ENCODE results near the gene YRDC. TPM values are rescaled to one million over a fixed set of nuclear protein-coding genes. Genes with fewer than 3 reads are reported as not detected.

Gene YRDC
- total and polyA plus RNA-seq, 2 experiments from 2014 or later = 12.5 to 22.4 TPM

DNA sequence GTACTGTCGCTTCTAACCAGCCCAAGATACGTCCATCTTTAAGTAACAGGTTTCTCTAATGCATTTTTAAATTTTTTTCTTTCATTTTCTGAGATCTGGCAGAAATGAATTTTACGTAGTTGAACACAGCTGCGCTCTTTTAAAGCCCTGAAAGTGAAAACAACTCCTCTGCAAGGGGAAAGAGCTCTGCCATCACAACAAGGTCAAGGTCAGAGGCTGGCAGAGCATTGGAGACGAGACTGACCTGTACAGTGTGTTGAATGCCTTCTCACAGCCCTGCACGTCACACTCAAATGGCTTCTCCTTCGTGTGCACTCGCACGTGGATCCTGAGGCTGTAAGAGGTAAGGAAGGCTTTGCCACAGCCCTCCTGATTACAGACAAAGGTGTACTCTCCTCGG, 31.7 kb upstream of the YRDC start:
- no peaks in the 10 kb centered on the region for H3K27me3 ChIP-seq (replicated peaks; ENCODE audit: insufficient read depth)
- no peak overlapping the region for H3K4me2 ChIP-seq (ENCODE audit: unreplicated experiment)
- H2AFZ ChIP-seq = no peak overlapping the region
- no peak for DNase-seq
- H3K9ac ChIP-seq = no peak overlapping the region
- peaks cover 75% of the 10 kb centered on the region for H3K79me2 ChIP-seq (ENCODE audit: insufficient read depth)
- WGBS, 2 experiments (ENCODE audit: low coverage in 1 of 2, low lambda C conversion rate in 2 of 2, missing lambda C conversion rate in 2 of 2) = 91 to 92% methylated on average over 10 of the region's 10 CpGs
- no peak overlapping the region for H3K27ac ChIP-seq
- no peak for TF ChIP-seq EZH2phosphoT487 (IDR thresholded peaks at IDR 0.05; ENCODE audit: insufficient read depth, low read depth)
- no peak for TF ChIP-seq EZH2 (IDR thresholded peaks at IDR 0.05; ENCODE audit: insufficient read depth, poor library complexity, severe bottlenecking)
- no peaks in the 10 kb centered on the region for H3K9me2 ChIP-seq (ENCODE audit: insufficient read depth)
- H3F3A ChIP-seq (ENCODE audit: insufficient read depth) = no peaks in the 10 kb centered on the region
- no peaks in the 10 kb centered on the region for H3K4me1 ChIP-seq (ENCODE audit: insufficient read depth)
- H4K20me1 ChIP-seq (ENCODE audit: insufficient read depth) = no peaks in the 10 kb centered on the region
- peaks cover 47% of the 10 kb centered on the region for H3K36me3 ChIP-seq (ENCODE audit: low read depth)
- H3K9me3 ChIP-seq (ENCODE audit: low read depth) = no peaks in the 10 kb centered on the region
- no peak overlapping the region for H3K4me3 ChIP-seq
- in situ Hi-C loops (cut with MboI) = no loop called here

DNA sequence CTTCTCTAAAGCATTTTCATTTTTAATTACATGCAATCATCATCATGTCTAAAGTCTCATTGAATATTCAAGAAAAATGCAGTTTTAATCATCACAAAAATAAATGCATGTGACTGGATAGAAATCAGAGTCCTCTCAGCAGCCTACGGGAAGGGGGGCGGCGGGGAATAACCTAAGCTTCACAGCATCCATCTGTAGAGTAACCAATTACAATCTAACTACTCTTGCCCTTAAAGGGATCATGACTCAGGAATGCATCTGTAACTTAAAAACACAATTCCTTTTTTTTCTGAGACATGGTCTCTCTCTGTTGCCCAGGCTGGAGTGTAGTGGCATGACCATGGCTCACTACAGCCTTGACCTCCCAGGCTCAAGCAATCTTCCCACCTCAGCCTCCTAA, 28.8 kb upstream of the YRDC start:
- Histone ChIP-seq H4K20me1 (ENCODE audit: insufficient read depth) (no peaks in the 10 kb centered on the region), H3K4me2 (ENCODE audit: unreplicated experiment) (no peak overlapping the region), H3K27ac (no peak overlapping the region), H3K36me3 (ENCODE audit: low read depth) (peaks cover 60% of the 10 kb centered on the region), H3F3A (ENCODE audit: insufficient read depth) (no peaks in the 10 kb centered on the region), H3K79me2 (ENCODE audit: insufficient read depth) (peaks cover 47% of the 10 kb centered on the region), H3K9ac (no peak overlapping the region), H3K4me1 (ENCODE audit: insufficient read depth) (no peaks in the 10 kb centered on the region), H2AFZ (no peak overlapping the region), H3K27me3 (replicated peaks; ENCODE audit: insufficient read depth) (no peaks in the 10 kb centered on the region), H3K9me3 (ENCODE audit: low read depth) (no peaks in the 10 kb centered on the region), H3K9me2 (ENCODE audit: insufficient read depth) (no peaks in the 10 kb centered on the region), H3K4me3 (no peak overlapping the region)
- 63 to 65% methylated on average over 3 of the region's 3 CpGs for WGBS, 2 experiments (ENCODE audit: low coverage in 1 of 2, low lambda C conversion rate in 2 of 2, missing lambda C conversion rate in 2 of 2)
- TF ChIP-seq EZH2phosphoT487 (IDR thresholded peaks at IDR 0.05; ENCODE audit: insufficient read depth, low read depth) (no peak), EZH2 (IDR thresholded peaks at IDR 0.05; ENCODE audit: insufficient read depth, poor library complexity, severe bottlenecking) (no peak)
- no peak for DNase-seq
- in situ Hi-C loops (cut with MboI) = no loop called here

DNA sequence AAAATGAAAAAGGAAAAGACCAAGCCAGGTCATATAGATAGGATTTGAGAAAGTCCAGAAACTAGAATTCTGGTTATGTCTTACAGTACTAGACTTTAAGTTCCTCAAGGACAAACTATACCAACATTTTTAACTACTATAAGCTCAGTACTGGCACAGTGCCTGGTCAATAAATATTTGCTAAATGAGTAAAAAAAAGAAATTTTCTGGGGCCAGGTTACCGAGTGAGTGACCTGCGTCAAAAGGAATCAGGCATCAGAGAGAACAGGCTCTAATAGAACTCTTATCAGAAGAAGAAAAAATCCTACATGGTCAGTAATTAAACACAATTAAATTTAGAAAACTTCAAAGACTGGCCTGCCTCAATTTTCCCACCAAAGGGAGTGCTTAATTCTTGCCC, 23.8 kb upstream of the YRDC start:
- H3K27me3 ChIP-seq (replicated peaks; ENCODE audit: insufficient read depth) = no peaks in the 10 kb centered on the region
- no peak overlapping the region for H2AFZ ChIP-seq
- in situ Hi-C loops (cut with MboI) = no loop called here
- no peak overlapping the region for H3K4me2 ChIP-seq (ENCODE audit: unreplicated experiment)
- peaks cover 17% of the 10 kb centered on the region; the same call in 1 of the 2 replicates for H3K79me2 ChIP-seq (ENCODE audit: insufficient read depth)
- H3K4me1 ChIP-seq (ENCODE audit: insufficient read depth) = no peaks in the 10 kb centered on the region
- 92 to 98% methylated on average over 2 of the region's 2 CpGs for WGBS, 2 experiments (ENCODE audit: low coverage in 1 of 2, low lambda C conversion rate in 2 of 2, missing lambda C conversion rate in 2 of 2)
- H4K20me1 ChIP-seq (ENCODE audit: insufficient read depth) = no peaks in the 10 kb centered on the region
- no peaks in the 10 kb centered on the region for H3F3A ChIP-seq (ENCODE audit: insufficient read depth)
- DNase-seq = no peak
- H3K36me3 ChIP-seq (ENCODE audit: low read depth) = peaks cover 63% of the 10 kb centered on the region
- H3K27ac ChIP-seq = no peak overlapping the region
- no peak overlapping the region for H3K4me3 ChIP-seq
- no peaks in the 10 kb centered on the region for H3K9me3 ChIP-seq (ENCODE audit: low read depth)
- no peaks in the 10 kb centered on the region for H3K9me2 ChIP-seq (ENCODE audit: insufficient read depth)
- TF ChIP-seq EZH2phosphoT487 (IDR thresholded peaks at IDR 0.05; ENCODE audit: insufficient read depth, low read depth) = no peak
- TF ChIP-seq EZH2 (IDR thresholded peaks at IDR 0.05; ENCODE audit: insufficient read depth, poor library complexity, severe bottlenecking) = no peak
- H3K9ac ChIP-seq = no peak overlapping the region

DNA sequence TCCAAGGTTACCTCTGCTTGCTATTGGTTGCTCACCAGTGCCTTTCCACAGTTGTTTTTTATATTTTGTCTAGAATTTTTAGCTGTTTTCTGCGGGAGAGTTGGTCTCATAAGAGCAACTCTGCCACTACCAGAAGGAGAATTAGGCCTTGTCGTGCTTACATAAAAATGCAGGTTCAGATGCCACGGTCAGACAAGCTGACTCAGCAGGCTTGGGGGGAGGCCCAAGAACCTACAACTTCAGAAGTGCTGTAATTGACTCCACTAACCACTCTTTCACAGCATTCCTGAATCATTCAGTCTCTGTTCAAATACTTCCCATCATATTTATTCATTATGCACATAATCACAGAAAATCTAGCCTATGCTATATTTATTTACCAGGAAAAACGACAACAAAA, 23.1 kb upstream of the YRDC start:
- no peak overlapping the region for H3K9ac ChIP-seq
- peaks cover 12% of the 10 kb centered on the region; the same call in 1 of the 2 replicates for H3K79me2 ChIP-seq (ENCODE audit: insufficient read depth)
- in situ Hi-C loops (cut with MboI) = no loop called here
- no peaks in the 10 kb centered on the region for H3K4me1 ChIP-seq (ENCODE audit: insufficient read depth)
- H3K27me3 ChIP-seq (replicated peaks; ENCODE audit: insufficient read depth) = no peaks in the 10 kb centered on the region
- 89 to 95% methylated on average over 4 of the region's 4 CpGs for WGBS, 2 experiments (ENCODE audit: low coverage in 1 of 2, low lambda C conversion rate in 2 of 2, missing lambda C conversion rate in 2 of 2)
- H3K27ac ChIP-seq = no peak overlapping the region
- H3K4me3 ChIP-seq = no peak overlapping the region
- TF ChIP-seq EZH2 (IDR thresholded peaks at IDR 0.05; ENCODE audit: insufficient read depth, poor library complexity, severe bottlenecking) = no peak
- TF ChIP-seq EZH2phosphoT487 (IDR thresholded peaks at IDR 0.05; ENCODE audit: insufficient read depth, low read depth) = no peak
- H3K9me3 ChIP-seq (ENCODE audit: low read depth) = no peaks in the 10 kb centered on the region
- H2AFZ ChIP-seq = no peak overlapping the region
- H3K9me2 ChIP-seq (ENCODE audit: insufficient read depth) = no peaks in the 10 kb centered on the region
- DNase-seq = no peak
- H3K36me3 ChIP-seq (ENCODE audit: low read depth) = peaks cover 63% of the 10 kb centered on the region
- H3F3A ChIP-seq (ENCODE audit: insufficient read depth) = no peaks in the 10 kb centered on the region
- no peaks in the 10 kb centered on the region for H4K20me1 ChIP-seq (ENCODE audit: insufficient read depth)
- no peak overlapping the region for H3K4me2 ChIP-seq (ENCODE audit: unreplicated experiment)

Measured in GM23248 (cell line).